GM12878 (cell line): ENCODE measurements around the gene FGL2. TPM values are rescaled to one million over a fixed set of nuclear protein-coding genes. Genes with fewer than 3 reads are reported as not detected.

Experiments used
- ATAC-seq: fragments of 200-7000 bp; cut with Tn5 transposase; 3 replicates; pipeline ENCODE4 v1.9.1; 2020; ENCODE audit warnings: mild to moderate bottlenecking, moderate library complexity
- BruUV-seq: library from RNA; stranded (reverse); fragments of 400-500 nt; replicated peaks from 2 replicates; lab custom pipeline; 2021; lab: Mats Ljungman, UMichigan
- CTCF ChIA-PET: fragments of 300-600 bp; sonication (Branson Sonifier 250); formaldehyde crosslinking; extraction: SDS; loops from one replicate; lab custom pipeline; 2021; ENCODE audit warnings: inconsistent platforms; lab: Yijun Ruan, JAX
- POLR2A ChIA-PET: fragments of 350-600 bp; formaldehyde crosslinking; extraction: SDS; loops from one replicate; lab custom pipeline; 2021; ENCODE audit warnings: inconsistent platforms; lab: Charles Lee
- RAD21 ChIA-PET: fragments of 300-600 bp; sonication (Branson Sonifier 250); formaldehyde crosslinking; loops from one replicate; lab custom pipeline; 2023; ENCODE audit warnings: antibody characterized with exemption; ENCODE audit not compliant: unreplicated experiment; lab: Charles Lee
- SMC1A ChIA-PET: fragments of 300-600 bp; sonication (Branson Sonifier 250); formaldehyde crosslinking; loops from one replicate; lab custom pipeline; 2023; ENCODE audit not compliant: unreplicated experiment, uncharacterized antibody; lab: Charles Lee
- DNase-seq: peaks from one replicate; pipeline ENCODE4 v3.0.0-alpha.2; 2011; ENCODE audit warnings: low read depth, low spot score
- FAIRE-seq: peaks from 3 replicates; lab custom pipeline; 2011; peaks lifted over from hg19 to GRCh38; lab: Jason Lieb, UNC
- H2AFZ ChIP-seq: 2 replicates; pipeline ENCODE4 v1.6.0; 2011; ENCODE audit warnings: low read depth, low read length, control low read depth; ENCODE audit not compliant: control insufficient read depth
- H3K27ac ChIP-seq: 2 replicates; pipeline ENCODE4 v1.5.1; 2011; ENCODE audit warnings: control low read depth; ENCODE audit not compliant: control insufficient read depth, insufficient read depth
- H3K27me3 ChIP-seq, 2 experiments: replicated peaks in 1 of 2; 2 replicates each; pipeline versions ENCODE4 v1.6.0 to v1.6.1; 2011; ENCODE audit warnings: low read length in 1 of 2; ENCODE audit not compliant: control insufficient read depth in 2 of 2, insufficient read depth in 2 of 2
- H3K36me3 ChIP-seq, 2 experiments: 2 replicates each; pipeline ENCODE4 v1.5.1; 2011; ENCODE audit warnings: low read length in 1 of 2; ENCODE audit not compliant: control insufficient read depth in 2 of 2, insufficient read depth in 2 of 2
- H3K4me1 ChIP-seq: 2 replicates; pipeline ENCODE4 v1.6.1; 2011; ENCODE audit warnings: mild to moderate bottlenecking, low read length, moderate library complexity, mixed read lengths; ENCODE audit not compliant: control insufficient read depth, insufficient read depth
- H3K4me2 ChIP-seq: 2 replicates; pipeline ENCODE4 v1.6.0; 2011; ENCODE audit warnings: control low read depth; ENCODE audit not compliant: control insufficient read depth, insufficient read depth
- H3K4me3 ChIP-seq: fragments of 200-600 bp; sonication (generic); 2 replicates; pipeline ENCODE4 v1.5.1; 2016
- H3K79me2 ChIP-seq: 2 replicates; pipeline ENCODE4 v1.6.0; 2011; ENCODE audit warnings: low read length; ENCODE audit not compliant: control insufficient read depth, insufficient read depth
- H3K9ac ChIP-seq: 2 replicates; pipeline ENCODE4 v1.8.0; 2011; ENCODE audit warnings: low read length, control low read depth, mixed read lengths; ENCODE audit not compliant: control insufficient read depth, insufficient read depth
- H3K9me3 ChIP-seq: replicated peaks from 3 replicates; pipeline ENCODE4 v1.5.1; 2011; ENCODE audit warnings: mild to moderate bottlenecking, low read length; ENCODE audit not compliant: control insufficient read depth, insufficient read depth
- H4K20me1 ChIP-seq: 2 replicates; pipeline ENCODE4 v1.6.0; 2011; ENCODE audit not compliant: control insufficient read depth, insufficient read depth
- FOXK2 ChIP-seq: fragments of 450-650 bp; IDR thresholded peaks from 2 replicates; pipeline ENCODE4 v1.6.1; 2017; ENCODE audit warnings: mild to moderate bottlenecking, moderate library complexity
- RB1 ChIP-seq: fragments of 450-650 bp; formaldehyde crosslinking; IDR thresholded peaks from 2 replicates; pipeline ENCODE4 v1.6.1; 2017; ENCODE audit warnings: mild to moderate bottlenecking, borderline replicate concordance
- SREBF2 ChIP-seq: IDR thresholded peaks from 2 replicates; pipeline ENCODE4 v1.6.1; 2012; ENCODE audit warnings: mild to moderate bottlenecking, low read length
- TARDBP ChIP-seq: IDR thresholded peaks from 2 replicates; pipeline ENCODE4 v1.6.1; 2016; ENCODE audit warnings: borderline replicate concordance
- YY1 ChIP-seq: IDR thresholded peaks from 2 replicates; pipeline ENCODE4 v1.6.1; 2011; ENCODE audit warnings: low read depth, mild to moderate bottlenecking, low read length
- WGBS: methylation state at CpG from one replicate; pipeline ENCODE4 v1.1.6; 2016; ENCODE audit warnings: low lambda C conversion rate; ENCODE audit not compliant: insufficient replicate concordance, insufficient coverage; ENCODE audit errors: missing lambda C conversion rate; 5-methylcytosine and 5-hydroxymethylcytosine counted together
- in situ Hi-C: fragments of 300-500 bp; cut with MboI; formaldehyde crosslinking; loops from 9 replicates; pipeline ENCODE4 v1.14.3; 2018; ENCODE audit warnings: mixed read lengths
- intact Hi-C: fragments of 100-400 bp; cut with micrococcal nuclease; formaldehyde crosslinking; loops from one replicate; pipeline ENCODE4 v1.14.2; 2022; ENCODE audit not compliant: unreplicated experiment
- polyA plus RNA-seq, 11 experiments: library from polyadenylated mRNA; depleted of rRNA in 4 of 11; unstranded in 6 of 11; stranded (reverse) in 5 of 11; fragments of >200 nt; fragmentation: Nextera tagmentation in 4 of 11; fragmentation: Illumina TruSeq in 1 of 11; extraction: Ambion mirVana in 4 of 11; extraction: Trizol in 1 of 11; gene quantifications; 1 replicate in 1 of 11; 2 replicates in 10 of 11; pipeline versions ENCODE4 v1.2.1 to v1.2.3, GENCODE V29; 2011 to 2016; ENCODE audit warnings: inconsistent platforms in 2 of 11, missing spikeins in 2 of 11, low read depth in 1 of 11
- total RNA-seq, 4 experiments: library from RNA; depleted of rRNA in 3 of 4; stranded (reverse); fragments of >200 nt in 3 of 4; fragmentation: Illumina TruSeq in 1 of 4; extraction: Trizol in 1 of 4; gene quantifications; 2 replicates each; pipeline versions ENCODE4 v1.2.1 to v1.2.3, GENCODE V29; 2013 to 2021
- TF ChIP-seq, protein P1 (sequence below): IDR thresholded peaks from 2 replicates; pipeline ENCODE4 v1.6.1; 2012; ENCODE audit warnings: low read depth, low read length, improper control_type of control experiment
- TF ChIP-seq, protein P2 (sequence below): fragments of 450-650 bp; IDR thresholded peaks from 2 replicates; pipeline ENCODE4 v1.6.1; 2018; ENCODE audit warnings: mild to moderate bottlenecking, low read depth, moderate library complexity; ENCODE audit not compliant: partially characterized antibody
- TF ChIP-seq, protein P3 (sequence below): IDR thresholded peaks from 2 replicates; pipeline ENCODE4 v1.6.1; 2012; ENCODE audit warnings: low read depth, low read length, improper control_type of control experiment
- TF ChIP-seq, protein P4 (sequence below): fragments of 450-650 bp; IDR thresholded peaks from 2 replicates; pipeline ENCODE4 v1.6.1; 2017; ENCODE audit warnings: mild to moderate bottlenecking
- TF ChIP-seq, protein P5 (sequence below): IDR thresholded peaks from 2 replicates; pipeline ENCODE4 v1.6.1; 2011; ENCODE audit warnings: low read depth, mild to moderate bottlenecking, low read length, moderate library complexity, borderline replicate concordance; ENCODE audit errors: extremely low read depth
- TF ChIP-seq, protein P6 (sequence below): fragments of 450-650 bp; IDR thresholded peaks from 2 replicates; pipeline ENCODE4 v1.6.1; 2016; ENCODE audit warnings: mild to moderate bottlenecking, moderate library complexity, borderline replicate concordance

Gene FGL2
- total and polyA plus RNA-seq, 10 of the 15 experiments (the other 5 are each of a cell fraction or from before 2014, with no cell fraction given), result 0.04 to 3.2 (median 1.5) TPM

DNA sequence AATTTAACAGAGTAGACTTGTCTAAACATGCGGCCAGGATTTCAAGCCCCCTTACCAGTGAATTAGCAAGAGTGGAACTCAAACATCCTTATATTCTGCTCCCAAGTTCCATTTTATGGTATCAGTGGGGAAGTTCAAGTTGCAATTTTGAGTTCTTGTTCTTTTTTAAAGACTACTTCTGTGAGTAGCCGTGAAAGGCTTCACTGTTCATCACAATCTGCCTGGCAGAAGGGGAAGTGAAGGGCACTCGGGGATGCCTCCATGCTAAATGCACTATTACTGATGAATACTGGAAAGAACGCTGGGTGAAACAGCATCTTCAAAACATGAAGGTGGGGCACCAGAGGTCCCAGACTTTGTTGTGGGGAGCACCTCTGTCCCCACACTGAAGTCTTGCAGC, 22.4 kb upstream of the FGL2 start:
- Histone ChIP-seq H3K27ac (no peak overlapping the region), H3K36me3 (no peaks in the 10 kb centered on the region), H3K9me3 (peaks cover 1% of the 10 kb centered on the region; the same call in 1 of the 3 replicates), H3K4me1 (no peaks in the 10 kb centered on the region), H3K9ac (no peak overlapping the region), H3K4me2 (no peak overlapping the region), H3K79me2 (no peaks in the 10 kb centered on the region), H2AFZ (no peak overlapping the region; the same call in 1 of the 2 replicates), H4K20me1 (no peaks in the 10 kb centered on the region), H3K27me3 (no peaks in the 10 kb centered on the region), H3K4me3 (no peak overlapping the region)
- DNase-seq (no peak), ATAC-seq (no peak), FAIRE-seq (no peak)
- in situ Hi-C loops, result no loop called here
- intact Hi-C loops, result loop anchor here (2.0 kb wide), 1 partner anchor 19 kb away; no protein-coding TSS in a partner anchor
- WGBS, result 47% methylated on average over 4 of the region's 4 CpGs
- SMC1A ChIA-PET, result no interaction called here
- BruUV-seq, result no TSS peak
- CTCF ChIA-PET, result no interaction called here
- POLR2A ChIA-PET, result interaction anchor here (1.3 kb wide), 1 partner anchor 22 kb away, joined by 3 read pairs; the partner anchor contains the start of gene FGL2
- RAD21 ChIA-PET, result no interaction called here
- TF ChIP-seq TARDBP (no peak), SREBF2 (no peak), RB1 (no peak), FOXK2 (no peak), YY1 (no peak)
- TF ChIP-seq, protein P1, sequence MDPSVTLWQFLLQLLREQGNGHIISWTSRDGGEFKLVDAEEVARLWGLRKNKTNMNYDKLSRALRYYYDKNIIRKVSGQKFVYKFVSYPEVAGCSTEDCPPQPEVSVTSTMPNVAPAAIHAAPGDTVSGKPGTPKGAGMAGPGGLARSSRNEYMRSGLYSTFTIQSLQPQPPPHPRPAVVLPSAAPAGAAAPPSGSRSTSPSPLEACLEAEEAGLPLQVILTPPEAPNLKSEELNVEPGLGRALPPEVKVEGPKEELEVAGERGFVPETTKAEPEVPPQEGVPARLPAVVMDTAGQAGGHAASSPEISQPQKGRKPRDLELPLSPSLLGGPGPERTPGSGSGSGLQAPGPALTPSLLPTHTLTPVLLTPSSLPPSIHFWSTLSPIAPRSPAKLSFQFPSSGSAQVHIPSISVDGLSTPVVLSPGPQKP, result no peak
- TF ChIP-seq, protein P2, sequence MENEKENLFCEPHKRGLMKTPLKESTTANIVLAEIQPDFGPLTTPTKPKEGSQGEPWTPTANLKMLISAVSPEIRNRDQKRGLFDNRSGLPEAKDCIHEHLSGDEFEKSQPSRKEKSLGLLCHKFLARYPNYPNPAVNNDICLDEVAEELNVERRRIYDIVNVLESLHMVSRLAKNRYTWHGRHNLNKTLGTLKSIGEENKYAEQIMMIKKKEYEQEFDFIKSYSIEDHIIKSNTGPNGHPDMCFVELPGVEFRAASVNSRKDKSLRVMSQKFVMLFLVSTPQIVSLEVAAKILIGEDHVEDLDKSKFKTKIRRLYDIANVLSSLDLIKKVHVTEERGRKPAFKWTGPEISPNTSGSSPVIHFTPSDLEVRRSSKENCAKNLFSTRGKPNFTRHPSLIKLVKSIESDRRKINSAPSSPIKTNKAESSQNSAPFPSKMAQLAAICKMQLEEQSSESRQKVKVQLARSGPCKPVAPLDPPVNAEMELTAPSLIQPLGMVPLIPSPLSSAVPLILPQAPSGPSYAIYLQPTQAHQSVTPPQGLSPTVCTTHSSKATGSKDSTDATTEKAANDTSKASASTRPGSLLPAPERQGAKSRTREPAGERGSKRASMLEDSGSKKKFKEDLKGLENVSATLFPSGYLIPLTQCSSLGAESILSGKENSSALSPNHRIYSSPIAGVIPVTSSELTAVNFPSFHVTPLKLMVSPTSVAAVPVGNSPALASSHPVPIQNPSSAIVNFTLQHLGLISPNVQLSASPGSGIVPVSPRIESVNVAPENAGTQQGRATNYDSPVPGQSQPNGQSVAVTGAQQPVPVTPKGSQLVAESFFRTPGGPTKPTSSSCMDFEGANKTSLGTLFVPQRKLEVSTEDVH, result no peak
- TF ChIP-seq, protein P3, sequence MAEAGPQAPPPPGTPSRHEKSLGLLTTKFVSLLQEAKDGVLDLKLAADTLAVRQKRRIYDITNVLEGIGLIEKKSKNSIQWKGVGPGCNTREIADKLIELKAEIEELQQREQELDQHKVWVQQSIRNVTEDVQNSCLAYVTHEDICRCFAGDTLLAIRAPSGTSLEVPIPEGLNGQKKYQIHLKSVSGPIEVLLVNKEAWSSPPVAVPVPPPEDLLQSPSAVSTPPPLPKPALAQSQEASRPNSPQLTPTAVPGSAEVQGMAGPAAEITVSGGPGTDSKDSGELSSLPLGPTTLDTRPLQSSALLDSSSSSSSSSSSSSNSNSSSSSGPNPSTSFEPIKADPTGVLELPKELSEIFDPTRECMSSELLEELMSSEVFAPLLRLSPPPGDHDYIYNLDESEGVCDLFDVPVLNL, result no peak
- TF ChIP-seq, protein P4, sequence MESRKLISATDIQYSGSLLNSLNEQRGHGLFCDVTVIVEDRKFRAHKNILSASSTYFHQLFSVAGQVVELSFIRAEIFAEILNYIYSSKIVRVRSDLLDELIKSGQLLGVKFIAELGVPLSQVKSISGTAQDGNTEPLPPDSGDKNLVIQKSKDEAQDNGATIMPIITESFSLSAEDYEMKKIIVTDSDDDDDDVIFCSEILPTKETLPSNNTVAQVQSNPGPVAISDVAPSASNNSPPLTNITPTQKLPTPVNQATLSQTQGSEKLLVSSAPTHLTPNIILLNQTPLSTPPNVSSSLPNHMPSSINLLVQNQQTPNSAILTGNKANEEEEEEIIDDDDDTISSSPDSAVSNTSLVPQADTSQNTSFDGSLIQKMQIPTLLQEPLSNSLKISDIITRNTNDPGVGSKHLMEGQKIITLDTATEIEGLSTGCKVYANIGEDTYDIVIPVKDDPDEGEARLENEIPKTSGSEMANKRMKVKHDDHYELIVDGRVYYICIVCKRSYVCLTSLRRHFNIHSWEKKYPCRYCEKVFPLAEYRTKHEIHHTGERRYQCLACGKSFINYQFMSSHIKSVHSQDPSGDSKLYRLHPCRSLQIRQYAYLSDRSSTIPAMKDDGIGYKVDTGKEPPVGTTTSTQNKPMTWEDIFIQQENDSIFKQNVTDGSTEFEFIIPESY, result no peak
- TF ChIP-seq, protein P5, sequence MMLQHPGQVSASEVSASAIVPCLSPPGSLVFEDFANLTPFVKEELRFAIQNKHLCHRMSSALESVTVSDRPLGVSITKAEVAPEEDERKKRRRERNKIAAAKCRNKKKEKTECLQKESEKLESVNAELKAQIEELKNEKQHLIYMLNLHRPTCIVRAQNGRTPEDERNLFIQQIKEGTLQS, result no peak
- TF ChIP-seq, protein P6, sequence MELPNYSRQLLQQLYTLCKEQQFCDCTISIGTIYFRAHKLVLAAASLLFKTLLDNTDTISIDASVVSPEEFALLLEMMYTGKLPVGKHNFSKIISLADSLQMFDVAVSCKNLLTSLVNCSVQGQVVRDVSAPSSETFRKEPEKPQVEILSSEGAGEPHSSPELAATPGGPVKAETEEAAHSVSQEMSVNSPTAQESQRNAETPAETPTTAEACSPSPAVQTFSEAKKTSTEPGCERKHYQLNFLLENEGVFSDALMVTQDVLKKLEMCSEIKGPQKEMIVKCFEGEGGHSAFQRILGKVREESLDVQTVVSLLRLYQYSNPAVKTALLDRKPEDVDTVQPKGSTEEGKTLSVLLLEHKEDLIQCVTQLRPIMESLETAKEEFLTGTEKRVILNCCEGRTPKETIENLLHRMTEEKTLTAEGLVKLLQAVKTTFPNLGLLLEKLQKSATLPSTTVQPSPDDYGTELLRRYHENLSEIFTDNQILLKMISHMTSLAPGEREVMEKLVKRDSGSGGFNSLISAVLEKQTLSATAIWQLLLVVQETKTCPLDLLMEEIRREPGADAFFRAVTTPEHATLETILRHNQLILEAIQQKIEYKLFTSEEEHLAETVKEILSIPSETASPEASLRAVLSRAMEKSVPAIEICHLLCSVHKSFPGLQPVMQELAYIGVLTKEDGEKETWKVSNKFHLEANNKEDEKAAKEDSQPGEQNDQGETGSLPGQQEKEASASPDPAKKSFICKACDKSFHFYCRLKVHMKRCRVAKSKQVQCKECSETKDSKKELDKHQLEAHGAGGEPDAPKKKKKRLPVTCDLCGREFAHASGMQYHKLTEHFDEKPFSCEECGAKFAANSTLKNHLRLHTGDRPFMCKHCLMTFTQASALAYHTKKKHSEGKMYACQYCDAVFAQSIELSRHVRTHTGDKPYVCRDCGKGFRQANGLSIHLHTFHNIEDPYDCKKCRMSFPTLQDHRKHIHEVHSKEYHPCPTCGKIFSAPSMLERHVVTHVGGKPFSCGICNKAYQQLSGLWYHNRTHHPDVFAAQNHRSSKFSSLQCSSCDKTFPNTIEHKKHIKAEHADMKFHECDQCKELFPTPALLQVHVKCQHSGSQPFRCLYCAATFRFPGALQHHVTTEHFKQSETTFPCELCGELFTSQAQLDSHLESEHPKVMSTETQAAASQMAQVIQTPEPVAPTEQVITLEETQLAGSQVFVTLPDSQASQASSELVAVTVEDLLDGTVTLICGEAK, result no peak
